GM12878 (cell line): Measurements from ENCODE around the gene SH3GL3. TPM values are rescaled to one million over a fixed set of nuclear protein-coding genes. Genes with fewer than 3 reads are reported as not detected.

Experiments used
- ESRRA ChIP-seq: IDR thresholded peaks from 2 replicates; pipeline ENCODE4 v1.6.1; 2012; ENCODE audit warnings: mild to moderate bottlenecking, low read length, improper control_type of control experiment
- IKZF2 ChIP-seq, 2 experiments: fragments of 450-650 bp; IDR thresholded peaks; 2 replicates each; pipeline ENCODE4 v1.6.1; 2017; ENCODE audit warnings: mild to moderate bottlenecking in 2 of 2, moderate library complexity in 2 of 2
- KAT2A ChIP-seq: conservative IDR thresholded peaks from 2 replicates; pipeline ENCODE4 v1.6.1; 2011; ENCODE audit warnings: low read depth, low read length; ENCODE audit not compliant: control insufficient read depth
- MTA3 ChIP-seq: IDR thresholded peaks from 2 replicates; pipeline ENCODE4 v1.6.1; 2012; ENCODE audit warnings: low read length, inconsistent platforms, borderline replicate concordance
- NR2C1 ChIP-seq: fragments of 450-650 bp; IDR thresholded peaks from 2 replicates; pipeline ENCODE4 v1.6.1; 2017; ENCODE audit warnings: antibody characterized with exemption, mild to moderate bottlenecking, moderate library complexity
- RUNX3 ChIP-seq: IDR thresholded peaks from 2 replicates; pipeline ENCODE4 v1.6.1; 2012; ENCODE audit warnings: low read length, inconsistent platforms
- SUZ12 ChIP-seq: fragments of 200-600 bp; sonication (generic); IDR thresholded peaks from one replicate; pipeline ENCODE4 v1.6.1; 2018; ENCODE audit warnings: antibody characterized with exemption, mild to moderate bottlenecking; ENCODE audit not compliant: unreplicated experiment
- polyA plus RNA-seq, 11 experiments: library from polyadenylated mRNA; depleted of rRNA in 4 of 11; unstranded in 6 of 11; stranded (reverse) in 5 of 11; fragments of >200 nt; fragmentation: Nextera tagmentation in 4 of 11; fragmentation: Illumina TruSeq in 1 of 11; extraction: Ambion mirVana in 4 of 11; extraction: Trizol in 1 of 11; gene quantifications; 1 replicate in 1 of 11; 2 replicates in 10 of 11; pipeline versions ENCODE4 v1.2.1 to v1.2.3, GENCODE V29; 2011 to 2016; ENCODE audit warnings: inconsistent platforms in 2 of 11, missing spikeins in 2 of 11, low read depth in 1 of 11
- total RNA-seq, 4 experiments: library from RNA; depleted of rRNA in 3 of 4; stranded (reverse); fragments of >200 nt in 3 of 4; fragmentation: Illumina TruSeq in 1 of 4; extraction: Trizol in 1 of 4; gene quantifications; 2 replicates each; pipeline versions ENCODE4 v1.2.1 to v1.2.3, GENCODE V29; 2013 to 2021
- TF ChIP-seq, protein P1 (sequence below): fragments of 450-650 bp; IDR thresholded peaks from 2 replicates; pipeline ENCODE4 v1.6.1; 2018; ENCODE audit warnings: borderline replicate concordance, mild to moderate bottlenecking; ENCODE audit not compliant: partially characterized antibody
- TF ChIP-seq, protein P2 (sequence below): fragments of 150-350 bp; IDR thresholded peaks from 2 replicates; pipeline ENCODE4 v1.6.1; 2016; ENCODE audit warnings: low read depth, low read length

The SH3GL3 gene
- total and polyA plus RNA-seq, 10 of the 15 experiments (the other 5 are each of a cell fraction or from before 2014, with no cell fraction given), result not detected

DNA sequence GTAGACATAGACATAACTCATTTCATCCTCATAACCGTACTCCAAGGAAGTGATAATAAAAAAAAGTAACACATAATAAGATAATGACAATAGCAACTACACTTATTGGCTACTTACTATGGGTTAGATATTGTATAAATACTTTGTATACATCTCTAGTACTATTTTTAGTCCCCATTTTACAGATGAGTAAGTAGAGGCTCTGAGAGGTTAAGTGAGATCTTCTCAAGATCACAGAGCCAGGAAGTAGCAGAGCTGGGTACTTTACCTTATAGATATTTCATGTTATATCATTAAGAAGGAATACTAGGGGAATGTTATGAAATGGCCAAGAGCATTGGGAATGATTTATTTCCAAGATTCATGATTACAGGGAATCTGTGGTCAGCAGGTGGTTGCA is 157.4 kb downstream of the SH3GL3 start (continued):
- TF ChIP-seq, protein P1, sequence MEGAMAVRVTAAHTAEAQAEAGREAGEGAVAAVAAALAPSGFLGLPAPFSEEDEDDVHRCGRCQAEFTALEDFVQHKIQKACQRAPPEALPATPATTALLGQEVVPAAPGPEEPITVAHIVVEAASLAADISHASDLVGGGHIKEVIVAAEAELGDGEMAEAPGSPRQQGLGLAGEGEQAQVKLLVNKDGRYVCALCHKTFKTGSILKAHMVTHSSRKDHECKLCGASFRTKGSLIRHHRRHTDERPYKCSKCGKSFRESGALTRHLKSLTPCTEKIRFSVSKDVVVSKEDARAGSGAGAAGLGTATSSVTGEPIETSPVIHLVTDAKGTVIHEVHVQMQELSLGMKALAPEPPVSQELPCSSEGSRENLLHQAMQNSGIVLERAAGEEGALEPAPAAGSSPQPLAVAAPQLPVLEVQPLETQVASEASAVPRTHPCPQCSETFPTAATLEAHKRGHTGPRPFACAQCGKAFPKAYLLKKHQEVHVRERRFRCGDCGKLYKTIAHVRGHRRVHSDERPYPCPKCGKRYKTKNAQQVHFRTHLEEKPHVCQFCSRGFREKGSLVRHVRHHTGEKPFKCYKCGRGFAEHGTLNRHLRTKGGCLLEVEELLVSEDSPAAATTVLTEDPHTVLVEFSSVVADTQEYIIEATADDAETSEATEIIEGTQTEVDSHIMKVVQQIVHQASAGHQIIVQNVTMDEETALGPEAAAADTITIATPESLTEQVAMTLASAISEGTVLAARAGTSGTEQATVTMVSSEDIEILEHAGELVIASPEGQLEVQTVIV, result no peak
- TF ChIP-seq SUZ12 (no peak), IKZF2 (IDR thresholded peaks at IDR 0.05) (no peak), RUNX3 (no peak), MTA3 (no peak), ESRRA (no peak), NR2C1 (no peak), KAT2A (no peak)
- TF ChIP-seq, protein P2, sequence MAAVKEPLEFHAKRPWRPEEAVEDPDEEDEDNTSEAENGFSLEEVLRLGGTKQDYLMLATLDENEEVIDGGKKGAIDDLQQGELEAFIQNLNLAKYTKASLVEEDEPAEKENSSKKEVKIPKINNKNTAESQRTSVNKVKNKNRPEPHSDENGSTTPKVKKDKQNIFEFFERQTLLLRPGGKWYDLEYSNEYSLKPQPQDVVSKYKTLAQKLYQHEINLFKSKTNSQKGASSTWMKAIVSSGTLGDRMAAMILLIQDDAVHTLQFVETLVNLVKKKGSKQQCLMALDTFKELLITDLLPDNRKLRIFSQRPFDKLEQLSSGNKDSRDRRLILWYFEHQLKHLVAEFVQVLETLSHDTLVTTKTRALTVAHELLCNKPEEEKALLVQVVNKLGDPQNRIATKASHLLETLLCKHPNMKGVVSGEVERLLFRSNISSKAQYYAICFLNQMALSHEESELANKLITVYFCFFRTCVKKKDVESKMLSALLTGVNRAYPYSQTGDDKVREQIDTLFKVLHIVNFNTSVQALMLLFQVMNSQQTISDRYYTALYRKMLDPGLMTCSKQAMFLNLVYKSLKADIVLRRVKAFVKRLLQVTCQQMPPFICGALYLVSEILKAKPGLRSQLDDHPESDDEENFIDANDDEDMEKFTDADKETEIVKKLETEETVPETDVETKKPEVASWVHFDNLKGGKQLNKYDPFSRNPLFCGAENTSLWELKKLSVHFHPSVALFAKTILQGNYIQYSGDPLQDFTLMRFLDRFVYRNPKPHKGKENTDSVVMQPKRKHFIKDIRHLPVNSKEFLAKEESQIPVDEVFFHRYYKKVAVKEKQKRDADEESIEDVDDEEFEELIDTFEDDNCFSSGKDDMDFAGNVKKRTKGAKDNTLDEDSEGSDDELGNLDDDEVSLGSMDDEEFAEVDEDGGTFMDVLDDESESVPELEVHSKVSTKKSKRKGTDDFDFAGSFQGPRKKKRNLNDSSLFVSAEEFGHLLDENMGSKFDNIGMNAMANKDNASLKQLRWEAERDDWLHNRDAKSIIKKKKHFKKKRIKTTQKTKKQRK, result no peak
